Activated CD4-positive, alpha-beta T cell treated with anti-CD3 and anti-CD28 coated beads, Interleukin-2, amount 50 U/mL, for 16 hours (primary cell): ENCODE data around the gene ST8SIA3.
"Not testable (repeated sequence)": the region's sequence is repeated elsewhere in the genome, so short reads cannot be mapped to it uniquely, and the experiment has no call there.

Experiments
- DNase-seq: peaks from one replicate; pipeline ENCODE4 v3.0.0-alpha.2; 2020

Gene ST8SIA3

DNA sequence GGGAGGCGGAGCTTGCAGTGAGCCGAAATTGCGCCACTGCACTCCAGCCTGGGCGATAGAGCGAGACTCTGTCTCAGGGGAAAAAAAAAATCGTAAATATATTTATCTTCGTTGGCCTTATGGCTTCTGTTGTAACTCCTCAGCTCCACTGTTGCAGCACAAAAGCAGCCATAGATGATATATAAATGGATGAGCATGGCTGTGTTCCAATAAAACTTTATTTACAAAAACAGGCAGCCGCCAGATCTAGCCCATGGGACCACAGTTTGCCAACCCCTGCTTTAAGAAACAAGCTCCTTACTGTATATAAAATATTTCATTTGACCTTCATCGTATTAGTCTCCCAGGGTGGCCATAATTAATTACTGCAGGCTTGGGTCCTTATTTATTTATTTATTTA is 20.1 kb downstream of the ST8SIA3 start:
- no peak for DNase-seq

DNA sequence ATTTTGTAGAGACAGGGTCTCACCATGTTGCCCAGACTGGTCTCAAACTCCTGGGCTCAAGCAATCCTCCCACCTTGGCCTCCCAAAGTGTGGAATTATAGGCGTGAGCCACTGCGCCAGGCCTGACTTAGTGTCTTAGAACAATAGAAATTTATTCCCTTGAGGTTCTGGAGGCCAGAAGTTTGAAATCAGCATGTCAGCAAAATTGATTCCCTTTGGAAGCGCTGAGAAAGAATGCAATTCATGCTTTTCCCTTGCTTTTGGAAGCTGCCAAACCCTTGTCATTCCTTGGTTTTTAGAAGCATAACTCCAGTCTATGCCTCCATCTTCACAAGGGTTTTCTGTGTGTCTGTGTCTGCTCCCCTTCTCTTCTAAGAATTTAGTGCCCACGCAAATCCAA is 20.7 kb downstream of the ST8SIA3 start:
- no peak for DNase-seq

GRCh38 chr18:57376503-57376902 is 24.1 kb downstream of the ST8SIA3 start:
- DNase-seq = no peak

DNA sequence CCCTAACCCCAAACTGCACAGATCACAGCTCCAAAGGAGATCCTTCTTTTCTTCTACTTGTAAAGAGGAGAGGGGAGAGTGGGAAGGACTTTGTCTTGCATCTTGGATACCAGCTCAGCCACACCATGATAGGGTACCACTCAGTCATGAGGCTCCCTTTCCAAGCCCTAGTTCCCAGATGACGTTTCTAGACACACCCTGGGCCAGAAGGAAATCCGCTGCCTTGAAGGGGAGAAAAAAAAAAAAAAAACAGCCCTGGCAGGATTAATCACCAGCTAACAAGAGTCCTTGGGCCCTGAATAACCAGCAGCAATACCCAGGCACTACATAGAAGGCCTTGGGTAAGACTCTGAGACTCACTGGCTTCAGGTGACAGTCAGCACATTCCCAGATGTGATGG is 36.9 kb downstream of the ST8SIA3 start:
- no peak for DNase-seq

- no peak for DNase-seq
Measured at GRCh38 chr18:57390044-57390443, 37.7 kb downstream of the ST8SIA3 start.

GRCh38 chr18:57394749-57395148 is 42.4 kb downstream of the ST8SIA3 start:
- DNase-seq = not testable (repeated sequence)

GRCh38 chr18:57396831-57397230 is 44.5 kb downstream of the ST8SIA3 start:
- DNase-seq = not testable (repeated sequence)

- DNase-seq = no peak
Measured at GRCh38 chr18:57397440-57398132, 45.2 kb downstream of the ST8SIA3 start.

- no peak for DNase-seq
Measured at GRCh38 chr18:57404345-57404744, 52.0 kb downstream of the ST8SIA3 start.

GRCh38 chr18:57409650-57410049 is 57.3 kb downstream of the ST8SIA3 start:
- DNase-seq = no peak

DNA sequence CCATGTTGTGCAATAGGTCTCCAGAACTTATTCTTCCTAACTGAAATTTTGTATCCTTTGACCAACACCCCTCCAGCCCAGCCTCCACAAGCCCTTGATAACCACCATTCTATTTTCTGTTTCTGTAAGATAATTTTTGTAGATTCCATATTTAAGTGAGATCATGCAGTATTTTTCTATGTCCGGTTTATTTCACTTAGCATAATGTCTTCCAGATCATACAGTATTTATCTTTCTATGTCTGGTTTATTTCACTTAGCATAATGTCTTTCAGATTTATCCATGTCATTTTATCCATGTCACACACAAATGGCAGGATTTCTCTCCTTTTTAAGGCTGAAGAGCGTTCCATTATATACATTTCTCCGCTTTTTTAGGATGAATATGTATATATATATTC is 58.4 kb downstream of the ST8SIA3 start:
- DNase-seq = no peak

- DNase-seq = no peak
Measured at GRCh38 chr18:57416542-57416941, 64.2 kb downstream of the ST8SIA3 start.
